ENCODE data around the gene CPNE4. TPM values are rescaled to one million over a fixed set of nuclear protein-coding genes. Genes with fewer than 3 reads are reported as not detected.

CPNE4 gene
- total and polyA plus RNA-seq, 2 donors (not counting 3 experiments of a cell fraction or from before 2014, with no cell fraction given) = not detected

DNA sequence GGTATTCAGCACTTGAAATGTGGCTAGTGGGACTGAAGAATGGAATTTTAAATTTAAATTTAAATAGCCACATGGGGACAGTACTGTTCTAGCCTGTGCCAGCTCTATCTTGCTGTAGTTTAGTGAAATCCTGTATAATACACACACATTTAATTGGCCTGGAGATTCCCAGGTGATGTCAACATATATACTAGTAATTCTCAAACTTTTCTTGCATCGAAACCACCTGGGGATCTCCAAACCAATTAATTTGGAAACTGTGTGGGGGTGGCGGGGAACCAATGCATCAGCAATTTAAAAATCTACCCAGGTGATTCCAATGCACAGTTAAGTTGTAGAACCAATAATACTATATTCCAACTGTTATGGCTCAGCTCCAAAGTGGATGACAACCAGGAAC is 303.1 kb downstream of the CPNE4 start:
- Histone ChIP-seq H3K27ac (ENCODE audit: insufficient read depth, low read depth, low read length) (no peak overlapping the region), H3K9me1 (replicated peaks; ENCODE audit: control insufficient read depth, extremely low read depth, insufficient read depth, low read length) (no peaks in the 10 kb centered on the region), H3K4me2 (ENCODE audit: insufficient read depth, low read length) (no peak overlapping the region), H3K36me3 (ENCODE audit: control insufficient read depth in 2 of 2, extremely low read depth in 1 of 2, insufficient read depth in 2 of 2, low read length in 2 of 2) (no peaks in the 10 kb centered on the region), H4K20me1 (replicated peaks; ENCODE audit: control insufficient read depth, extremely low read depth, insufficient read depth, low read length) (no peaks in the 10 kb centered on the region), H3K9me3 (replicated peaks; ENCODE audit: control insufficient read depth, insufficient read depth, low read length) (no peaks in the 10 kb centered on the region), H3K4me3 (replicated peaks in 1 of 3; ENCODE audit: insufficient read depth in 1 of 3, low read depth in 1 of 3, low read length in 3 of 3) (no peak overlapping the region), H3K79me2 (ENCODE audit: control insufficient read depth, insufficient read depth, low read length) (no peaks in the 10 kb centered on the region), H3K27me3 (ENCODE audit: control insufficient read depth in 2 of 2, insufficient read depth in 2 of 2, low read length in 2 of 2) (no peaks in the 10 kb centered on the region), H2AFZ (ENCODE audit: low read depth, low read length) (no peak overlapping the region), H3K4me1 (ENCODE audit: control insufficient read depth, extremely low read depth, insufficient read depth, low read length) (no peaks in the 10 kb centered on the region), H3K9ac (replicated peaks; ENCODE audit: extremely low read depth, insufficient read depth, low read length) (no peak overlapping the region)
- CTCF ChIA-PET = no interaction called here
- no peak for FAIRE-seq
- intact Hi-C loops (cut with micrococcal nuclease) = no loop called here
- TF ChIP-seq EZH2 (IDR thresholded peaks at IDR 0.05; ENCODE audit: borderline replicate concordance, low read depth, low read length, severe bottlenecking) (no peak), POLR2AphosphoS5 (IDR thresholded peaks at IDR 0.05; ENCODE audit: insufficient read depth, low read depth, low read length) (no peak), JUN (IDR thresholded peaks at IDR 0.05; ENCODE audit: borderline replicate concordance, insufficient read depth, insufficient read length, low read depth) (no peak), GATA2 (IDR thresholded peaks at IDR 0.05; ENCODE audit: insufficient read depth, insufficient read length, low read depth, low read length) (no peak), MYC (IDR thresholded peaks at IDR 0.05; ENCODE audit: low read depth, low read length) (no peak), POLR2A (IDR thresholded peaks at IDR 0.05; ENCODE audit: low read depth, low read length) (no peak), FOS (IDR thresholded peaks at IDR 0.05; ENCODE audit: borderline replicate concordance, insufficient read depth, low read length) (no peak)
- TF ChIP-seq, protein P1, sequence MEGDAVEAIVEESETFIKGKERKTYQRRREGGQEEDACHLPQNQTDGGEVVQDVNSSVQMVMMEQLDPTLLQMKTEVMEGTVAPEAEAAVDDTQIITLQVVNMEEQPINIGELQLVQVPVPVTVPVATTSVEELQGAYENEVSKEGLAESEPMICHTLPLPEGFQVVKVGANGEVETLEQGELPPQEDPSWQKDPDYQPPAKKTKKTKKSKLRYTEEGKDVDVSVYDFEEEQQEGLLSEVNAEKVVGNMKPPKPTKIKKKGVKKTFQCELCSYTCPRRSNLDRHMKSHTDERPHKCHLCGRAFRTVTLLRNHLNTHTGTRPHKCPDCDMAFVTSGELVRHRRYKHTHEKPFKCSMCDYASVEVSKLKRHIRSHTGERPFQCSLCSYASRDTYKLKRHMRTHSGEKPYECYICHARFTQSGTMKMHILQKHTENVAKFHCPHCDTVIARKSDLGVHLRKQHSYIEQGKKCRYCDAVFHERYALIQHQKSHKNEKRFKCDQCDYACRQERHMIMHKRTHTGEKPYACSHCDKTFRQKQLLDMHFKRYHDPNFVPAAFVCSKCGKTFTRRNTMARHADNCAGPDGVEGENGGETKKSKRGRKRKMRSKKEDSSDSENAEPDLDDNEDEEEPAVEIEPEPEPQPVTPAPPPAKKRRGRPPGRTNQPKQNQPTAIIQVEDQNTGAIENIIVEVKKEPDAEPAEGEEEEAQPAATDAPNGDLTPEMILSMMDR (IDR thresholded peaks at IDR 0.05; ENCODE audit: extremely low read depth in 1 of 2, insufficient read depth in 1 of 2, low read depth in 1 of 2, low read length in 2 of 2) = no peak
- TF ChIP-seq, protein P2, sequence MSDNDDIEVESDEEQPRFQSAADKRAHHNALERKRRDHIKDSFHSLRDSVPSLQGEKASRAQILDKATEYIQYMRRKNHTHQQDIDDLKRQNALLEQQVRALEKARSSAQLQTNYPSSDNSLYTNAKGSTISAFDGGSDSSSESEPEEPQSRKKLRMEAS (IDR thresholded peaks at IDR 0.05; ENCODE audit: insufficient read depth, insufficient read length) = no peak
- BruUV-seq (replicated peaks) = no TSS peak
- dilution Hi-C loops (cut with MboI; ENCODE audit: extremely low pct_ligation_motif_present, low sequenced_read_pairs) = no loop called here
- POLR2A ChIA-PET = no interaction called here
- DNase-seq (ENCODE audit: low read depth, low spot score) = no peak

Data from endothelial cell of umbilical vein (primary cell).